Kidney (tissue), 11 donors: ENCODE measurements around the gene SLX1B. TPM values are rescaled to one million over a fixed set of nuclear protein-coding genes. Genes with fewer than 3 reads are reported as not detected.
A peak's percentile ranks its signal among the peaks of the same experiment; 100 is the strongest.
"Not testable (repeated sequence)": the region's sequence is repeated elsewhere in the genome, so short reads cannot be mapped to it uniquely, and the experiment has no call there.

ENCODE experiments used
- DNase-seq, 5 donors: peaks; one replicate each; pipeline ENCODE4 v3.0.0-alpha.2; 2013 to 2020
- FAIRE-seq: peaks from 2 replicates; lab custom pipeline; 2012; peaks lifted over from hg19 to GRCh38; lab: Jason Lieb, UNC
- H3K27ac ChIP-seq, 2 donors: one replicate each; pipeline ENCODE4 v1.7.0; 2013; ENCODE audit warnings: low read depth in 2 of 2, low read length in 2 of 2, inconsistent platforms in 1 of 2
- H3K27me3 ChIP-seq: one replicate; pipeline ENCODE4 v1.7.1; 2013; ENCODE audit warnings: low read length, inconsistent platforms; ENCODE audit not compliant: control insufficient read depth, insufficient read depth
- H3K36me3 ChIP-seq, 3 donors: one replicate each; pipeline versions ENCODE4 v1.7.0 to v1.7.1; 2013; ENCODE audit warnings: low read length in 3 of 3, control low read depth in 1 of 3, inconsistent platforms in 1 of 3; ENCODE audit not compliant: insufficient read depth in 3 of 3, control insufficient read depth in 2 of 3
- H3K4me1 ChIP-seq, 3 donors: one replicate each; pipeline versions ENCODE4 v1.7.0 to v1.7.1; 2013; ENCODE audit warnings: low read length in 3 of 3, inconsistent platforms in 1 of 3, low read depth in 1 of 3; ENCODE audit not compliant: control insufficient read depth in 2 of 3, insufficient read depth in 2 of 3
- H3K4me3 ChIP-seq, 3 donors: one replicate each; pipeline versions ENCODE4 v1.7.0 to v1.8.1; 2013; ENCODE audit warnings: low read length in 3 of 3, control low read depth in 1 of 3, inconsistent platforms in 1 of 3
- H3K9ac ChIP-seq, 3 donors: one replicate each; pipeline versions ENCODE4 v1.7.0 to v1.7.1; 2013; ENCODE audit warnings: low read length in 3 of 3, control low read depth in 1 of 3, inconsistent platforms in 1 of 3
- H3K9me3 ChIP-seq, 3 donors: one replicate each; pipeline versions ENCODE4 v1.7.0 to v1.7.1; 2013; ENCODE audit warnings: low read length in 3 of 3, control low read depth in 1 of 3, inconsistent platforms in 1 of 3; ENCODE audit not compliant: control insufficient read depth in 2 of 3, insufficient read depth in 1 of 3
- intact Hi-C: fragments of 100-400 bp; cut with DNase I; formaldehyde crosslinking; loops from one replicate; pipeline ENCODE4 v1.11.1; 2022
- polyA plus RNA-seq: library from polyadenylated mRNA; stranded (reverse); fragments of 350-450 nt; fragmentation: Illumina TruSeq; extraction: RNeasy Lipid Tissue Mini Kit (QIAGEN cat#74804); gene quantifications from one replicate; pipeline ENCODE4 v1.2.3, GENCODE V29; 2014; ENCODE audit warnings: low read depth, low replicate concordance; ENCODE audit not compliant: insufficient read depth
- total RNA-seq: library from RNA; stranded (reverse); fragmentation: NEBNext Ultra II Directional; extraction: Animal tissue kit (Norgen Biotek cat#: 25700); gene quantifications from one replicate; pipeline ENCODE4 v1.2.1, GENCODE V29; 2021
- donor health status: control.
- donor health status: control.
- donor health status: DM: yes; HTN: yes; CAD: no.
- donor health status: Normal renal cell carcinoma (clear cell type).

SLX1B gene
- total and polyA plus RNA-seq, 2 donors from 2014 or later, result 7.0 to 35.5 TPM

GRCh38 chr16:29459706-29460646 lies 5.6 kb downstream of the SLX1B start, which contains the start of gene SULT1A4:
TSS of gene SULT1A4 (plus strand) at chr16:29459913. CDS start at chr16:29461386, 1,473 bp downstream.
- FAIRE-seq, H3K9me3 ChIP-seq, H3K27me3 ChIP-seq, H3K36me3 ChIP-seq, H3K9ac ChIP-seq, H3K4me1 ChIP-seq, DNase-seq, H3K27ac ChIP-seq, H3K4me3 ChIP-seq, intact Hi-C loops: not testable (repeated sequence)

GRCh38 chr16:29460647-29461030 lies 6.3 kb downstream of the SLX1B start:
- H3K4me1 ChIP-seq, H3K4me3 ChIP-seq, DNase-seq, H3K27ac ChIP-seq, H3K36me3 ChIP-seq, H3K27me3 ChIP-seq, H3K9ac ChIP-seq, H3K9me3 ChIP-seq, FAIRE-seq, intact Hi-C loops: not testable (repeated sequence)

- H3K9me3 ChIP-seq, H3K27ac ChIP-seq, H3K4me3 ChIP-seq, FAIRE-seq, intact Hi-C loops, H3K27me3 ChIP-seq, H3K9ac ChIP-seq, H3K36me3 ChIP-seq, H3K4me1 ChIP-seq, DNase-seq: not testable (repeated sequence)
These were observed 11.9 kb downstream of the SLX1B start for GRCh38 chr16:29465985-29466824.

GRCh38 chr16:29466904-29467303 lies 12.6 kb downstream of the SLX1B start:
- H3K27ac ChIP-seq, H3K36me3 ChIP-seq, FAIRE-seq, H3K4me1 ChIP-seq, H3K4me3 ChIP-seq, H3K9me3 ChIP-seq, H3K9ac ChIP-seq, intact Hi-C loops, DNase-seq, H3K27me3 ChIP-seq: not testable (repeated sequence)

- H3K9ac ChIP-seq, H3K4me3 ChIP-seq, H3K27ac ChIP-seq, H3K9me3 ChIP-seq, intact Hi-C loops, H3K4me1 ChIP-seq, FAIRE-seq, DNase-seq, H3K36me3 ChIP-seq, H3K27me3 ChIP-seq: not testable (repeated sequence)
These were observed 13.5 kb downstream of the SLX1B start for GRCh38 chr16:29467654-29468366.

DNA sequence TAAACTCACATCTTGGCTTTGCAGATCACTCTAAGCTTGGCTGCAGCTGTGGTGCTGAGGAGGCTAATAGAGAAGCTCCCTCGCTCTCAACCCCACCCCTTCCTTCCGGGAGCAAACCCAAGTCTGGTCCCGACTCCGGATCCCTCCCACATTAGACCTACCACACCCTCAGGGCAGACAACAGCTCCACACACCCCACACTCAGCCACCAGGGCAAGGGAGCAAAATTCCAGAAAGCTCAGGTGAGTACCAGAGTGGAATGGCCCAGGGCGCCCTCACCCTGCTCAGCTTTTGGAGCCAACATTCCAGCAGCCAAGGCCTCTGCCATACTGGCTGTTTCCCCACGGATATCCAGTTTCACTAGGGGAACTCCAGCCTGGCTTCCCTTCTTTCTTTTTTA lies 15.3 kb downstream of the SLX1B start:
- H3K4me1 ChIP-seq, H3K27me3 ChIP-seq, H3K9me3 ChIP-seq, FAIRE-seq, intact Hi-C loops, H3K27ac ChIP-seq, H3K9ac ChIP-seq, H3K36me3 ChIP-seq, H3K4me3 ChIP-seq: not testable (repeated sequence)
- DNase-seq, result peak in 1 of 5 donors; percentile 90

DNA sequence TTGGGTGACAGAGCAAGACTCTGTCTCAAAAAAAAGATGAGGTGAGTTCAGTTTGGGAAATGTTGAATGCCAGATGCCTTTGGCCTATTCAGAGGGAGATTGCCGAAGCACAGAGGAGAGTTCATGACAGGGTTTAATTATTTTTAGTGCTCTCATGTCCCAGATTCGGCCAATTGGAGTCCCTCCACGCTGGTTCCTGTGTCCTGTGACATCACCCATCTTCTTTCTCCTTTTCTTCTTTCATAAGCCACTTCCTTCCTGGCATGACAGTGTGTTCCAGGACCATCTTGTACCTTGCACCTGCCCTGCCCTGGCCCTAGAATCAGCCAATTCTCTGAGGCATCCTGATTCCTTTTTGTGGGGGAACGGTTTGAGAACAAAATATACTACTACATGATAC lies 17.7 kb downstream of the SLX1B start:
- H3K9me3 ChIP-seq, H3K27me3 ChIP-seq, intact Hi-C loops, H3K27ac ChIP-seq, H3K9ac ChIP-seq, FAIRE-seq, H3K36me3 ChIP-seq, H3K4me1 ChIP-seq, H3K4me3 ChIP-seq, DNase-seq: not testable (repeated sequence)
